Measurements from ENCODE around the gene CGB5.
"Not testable (repeated sequence)": the region's sequence is repeated elsewhere in the genome, so short reads cannot be mapped to it uniquely, and the experiment has no call there.

Gene CGB5

DNA sequence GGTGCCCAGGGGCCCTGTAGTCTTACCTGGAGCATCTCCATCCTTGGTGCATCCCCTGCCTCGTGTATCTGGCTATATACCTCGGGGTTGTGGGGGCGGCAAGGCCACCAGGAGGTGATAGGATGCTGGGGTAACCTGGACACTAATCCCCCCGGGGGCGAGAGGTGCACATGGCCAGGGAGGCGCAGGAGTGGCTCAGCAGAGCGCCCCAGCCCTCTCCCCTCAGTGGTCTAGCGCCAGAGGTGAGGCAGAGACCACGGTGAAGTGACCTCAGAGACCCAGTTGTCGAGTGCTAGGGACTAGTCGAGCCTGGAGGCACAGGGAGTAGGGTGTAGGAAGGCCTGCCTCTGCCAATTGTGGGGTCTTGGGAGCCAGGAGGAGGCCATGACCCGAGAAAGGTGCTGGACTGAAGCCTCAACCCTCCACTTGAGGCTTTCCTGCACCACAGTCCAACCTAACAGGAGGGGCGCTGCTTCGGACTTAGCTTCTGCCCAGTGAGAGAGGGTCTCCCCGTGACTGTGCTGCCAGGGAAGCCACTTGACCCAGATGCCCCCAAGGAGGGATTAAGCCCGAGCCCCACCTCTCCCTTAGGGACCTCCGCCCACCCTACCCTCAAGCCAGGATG, 26.5 kb upstream of the CGB5 start, which contains the start of gene LHB:
Gene LHB, minus strand, starts transcription at position 51 of the 625 bp plus-strand sequence. Its CDS starts 10 bp downstream, at position 41.
- Histone ChIP-seq H3K4me1 (peaks cover 10% of the 10 kb centered on the region), H3K4me3 (peak within 1 kb of the TSS; percentile 29), H3K9me3 (no peaks in the 10 kb centered on the region), H3K27me3 (ENCODE audit: low read depth) (no peaks in the 10 kb centered on the region), H3K36me3 (replicated peaks) (peaks cover 34% of the 10 kb centered on the region)
- no peak for DNase-seq (ENCODE audit: low spot score in 2 of 2)
- in situ Hi-C loops (cut with MboI; ENCODE audit: low sequenced_read_pairs) = no loop called here

DNA sequence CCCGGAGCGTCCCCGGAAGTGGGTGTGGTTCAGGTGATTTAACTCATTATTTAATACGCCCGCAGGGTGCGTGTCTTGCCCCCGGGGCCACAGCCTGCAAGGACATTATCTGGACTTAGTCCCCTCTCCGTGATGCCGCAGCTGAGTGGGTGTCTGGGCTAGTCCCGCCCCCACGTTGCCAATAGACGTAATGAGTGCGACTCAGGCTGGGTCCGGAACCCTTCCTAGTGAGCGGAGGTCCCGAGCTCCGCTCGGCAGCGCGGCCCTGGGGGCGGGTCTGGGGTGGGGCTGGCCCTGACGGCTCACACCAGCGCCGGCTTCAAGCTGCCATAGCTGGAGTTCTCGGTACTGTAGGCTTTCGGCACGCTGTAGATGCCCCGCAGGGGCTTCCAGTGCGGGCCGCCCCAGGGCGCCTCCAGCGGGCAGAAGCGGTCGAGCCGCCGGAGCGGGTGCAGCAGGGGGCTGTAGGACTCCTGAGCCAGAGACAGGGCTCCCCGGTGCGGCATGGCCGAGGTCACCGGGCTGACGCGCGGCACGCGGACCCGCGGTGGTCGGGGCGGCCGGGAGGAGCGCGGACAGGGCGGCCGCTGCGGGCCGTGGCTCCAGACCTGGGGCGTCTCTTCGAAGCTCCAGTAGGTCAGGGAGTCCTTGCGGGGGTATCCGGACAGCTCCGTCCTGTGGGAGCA, 25.8 kb upstream of the CGB5 start:
- peak; percentile 65 to 83 for DNase-seq (ENCODE audit: low spot score in 2 of 2)
- H3K4me3 ChIP-seq = peak overlapping the region; percentile 29
- in situ Hi-C loops (cut with MboI; ENCODE audit: low sequenced_read_pairs) = no loop called here

DNA sequence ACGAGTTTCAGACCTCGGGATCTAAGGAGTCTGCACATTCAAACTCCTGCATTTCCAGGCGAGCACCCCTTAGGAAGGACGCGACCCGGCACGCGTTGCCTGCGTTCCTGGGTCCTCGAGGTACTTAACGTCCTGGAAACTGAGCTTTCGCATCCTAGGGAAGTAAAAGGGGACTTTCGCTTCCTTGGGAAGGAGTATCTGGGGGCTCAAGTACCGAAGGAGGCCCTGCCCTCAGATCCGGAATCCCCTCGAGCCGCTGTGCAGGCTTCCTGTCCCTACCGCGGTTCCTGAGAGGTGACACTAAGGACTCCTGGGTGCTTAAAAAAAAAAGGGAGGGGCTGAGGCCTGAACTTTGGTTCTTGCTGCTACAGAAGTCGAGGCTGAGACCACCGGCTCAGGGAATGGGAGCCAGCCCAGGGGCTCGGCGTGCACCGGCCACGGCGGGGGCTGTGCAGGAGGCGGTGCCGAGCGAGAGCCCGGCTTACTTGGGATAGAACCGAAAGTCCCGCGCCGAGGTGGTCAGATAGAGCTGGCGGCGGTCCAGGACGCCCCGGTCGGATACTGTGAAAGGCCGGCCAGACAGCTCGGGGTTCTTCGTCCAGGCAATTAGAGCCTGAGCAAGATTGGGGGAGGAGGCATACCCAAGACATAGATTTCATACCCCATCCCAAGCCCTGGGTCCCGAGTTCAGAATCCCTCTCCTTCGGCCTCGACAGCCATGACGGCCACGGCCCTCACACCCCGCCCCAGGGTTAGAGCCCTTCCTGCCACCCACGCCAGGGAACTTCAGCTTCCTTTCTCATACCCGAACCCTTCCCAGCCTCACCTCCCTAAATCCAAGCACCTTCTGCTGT, 25.0 kb upstream of the CGB5 start:
- peak in 1 of 2 experiments; percentile 26 for DNase-seq (ENCODE audit: low spot score in 2 of 2)
- in situ Hi-C loops (cut with MboI; ENCODE audit: low sequenced_read_pairs); H3K9me3 ChIP-seq; H3K27me3 ChIP-seq (ENCODE audit: low read depth): not testable (repeated sequence)
- Histone ChIP-seq H3K4me1 (peaks cover 10% of the 10 kb centered on the region), H3K4me3 (peak overlapping the region; percentile 33), H3K36me3 (replicated peaks) (peaks cover 24% of the 10 kb centered on the region)

More for the DNA sequence above, 25.8 kb upstream of the CGB5 start:
- Histone ChIP-seq H3K36me3 (replicated peaks) (peaks cover 28% of the 10 kb centered on the region), H3K9me3 (no peaks in the 10 kb centered on the region), H3K4me1 (peaks cover 10% of the 10 kb centered on the region), H3K27me3 (ENCODE audit: low read depth) (no peaks in the 10 kb centered on the region)

DNA sequence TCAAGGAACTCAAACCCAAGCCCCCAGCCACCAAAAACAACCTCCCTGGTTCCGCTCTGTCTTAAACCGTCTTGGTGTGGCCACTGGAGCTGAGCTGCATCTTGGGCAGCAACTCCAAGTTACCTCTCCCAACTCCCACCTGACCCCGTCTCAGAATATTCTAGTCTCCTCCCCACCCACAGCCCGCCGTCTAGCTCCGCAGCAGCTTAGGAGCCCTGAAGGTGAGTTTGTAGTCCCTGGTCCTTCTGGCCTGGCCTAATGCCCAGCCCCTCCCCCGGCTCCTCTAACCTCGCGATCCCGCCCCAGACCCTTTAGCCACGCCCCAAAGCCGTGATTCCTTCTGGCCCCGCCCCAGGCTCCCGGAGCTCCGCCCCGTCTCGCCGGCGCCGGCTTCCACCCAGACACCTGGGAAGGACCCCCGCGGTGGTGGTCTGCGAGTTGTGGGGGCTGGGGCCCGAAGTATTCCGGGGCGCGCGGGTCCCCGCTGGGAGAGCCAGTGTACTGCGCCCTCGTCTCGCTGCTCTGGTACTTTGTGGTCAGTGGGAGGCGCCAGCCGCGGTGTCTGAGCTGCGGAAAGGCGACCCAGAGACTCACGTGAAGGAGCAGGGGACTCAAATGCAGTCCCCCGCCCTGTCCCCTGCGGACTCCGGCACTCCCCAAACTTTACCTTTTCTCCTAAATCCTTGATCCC, 24.3 kb upstream of the CGB5 start:
- H3K4me3 ChIP-seq = peak overlapping the region; percentile 33
- H3K27me3 ChIP-seq (ENCODE audit: low read depth) = no peaks in the 10 kb centered on the region
- H3K9me3 ChIP-seq = no peaks in the 10 kb centered on the region
- peaks cover 16% of the 10 kb centered on the region for H3K36me3 ChIP-seq (replicated peaks)
- H3K4me1 ChIP-seq = peaks cover 10% of the 10 kb centered on the region
- DNase-seq (ENCODE audit: low spot score in 2 of 2) = peak; percentile 67 to 90
- in situ Hi-C loops (cut with MboI; ENCODE audit: low sequenced_read_pairs) = no loop called here

DNA sequence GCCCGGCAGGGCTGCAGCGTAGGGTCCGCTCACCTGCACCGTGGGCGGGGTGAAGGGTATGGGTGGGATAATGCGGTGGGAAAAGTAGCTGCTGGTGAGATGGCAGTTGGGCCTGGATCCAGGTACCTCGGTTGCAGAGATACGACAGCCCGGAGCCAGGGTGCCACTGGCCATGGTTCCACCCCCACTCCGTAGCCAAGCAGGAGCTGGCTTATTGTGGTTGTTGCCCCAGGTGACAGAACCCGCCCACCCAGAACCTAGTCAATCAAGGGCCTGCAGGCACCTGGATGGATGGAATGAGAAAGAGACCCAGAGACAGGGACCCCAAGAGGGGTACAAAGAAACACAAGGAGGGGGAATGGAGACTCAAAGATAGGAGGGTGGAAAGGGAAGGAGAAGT, 23.3 kb upstream of the CGB5 start:
- in situ Hi-C loops (cut with MboI; ENCODE audit: low sequenced_read_pairs) = no loop called here
- peaks cover 10% of the 10 kb centered on the region for H3K4me1 ChIP-seq

DNA sequence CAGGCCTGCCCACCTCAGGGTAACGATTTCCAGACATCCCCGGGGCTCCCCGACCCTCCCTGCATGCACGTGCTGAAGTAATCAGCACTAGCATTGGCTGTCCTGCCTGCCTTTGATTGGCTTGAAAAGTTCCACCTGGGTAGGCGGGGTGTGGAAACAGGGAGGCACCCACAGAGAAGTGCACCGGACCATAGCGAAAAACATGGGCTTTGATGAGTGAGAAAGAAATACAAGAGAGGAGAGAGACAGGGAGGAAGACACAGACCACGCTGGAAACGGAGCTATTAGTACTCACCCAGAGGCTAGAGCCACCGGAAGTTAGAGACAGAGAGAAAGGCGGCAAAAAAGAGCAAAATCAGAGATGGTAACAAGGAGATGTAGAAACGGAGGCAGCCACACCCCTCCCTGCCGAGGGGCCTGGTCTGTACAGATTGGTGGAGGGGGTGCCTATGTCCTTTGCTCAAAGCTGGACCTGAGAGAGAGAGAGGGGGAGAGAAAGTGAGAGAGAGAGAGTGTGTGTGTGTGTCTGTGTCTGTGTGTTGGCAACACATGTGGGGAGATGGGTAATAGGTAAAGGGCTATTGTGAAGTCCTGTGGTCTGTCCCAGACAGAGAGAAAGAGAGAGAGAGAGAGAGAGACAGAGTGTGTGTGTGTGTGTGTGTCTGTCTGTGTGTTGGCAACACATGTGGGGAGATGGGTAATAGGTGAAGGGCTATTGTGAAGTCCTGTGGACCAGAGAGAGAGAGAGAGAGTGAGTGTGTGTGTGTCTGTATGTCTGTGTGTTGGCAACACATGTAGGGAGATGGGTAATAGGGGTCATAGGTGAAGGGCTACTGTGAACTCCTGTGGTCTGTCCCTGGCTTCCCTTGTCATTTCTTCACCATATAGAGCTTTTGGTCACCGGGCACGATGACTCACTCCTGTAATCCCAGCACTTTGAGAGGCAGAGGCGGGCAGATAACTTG, 22.4 kb upstream of the CGB5 start:
- H3K36me3 ChIP-seq (replicated peaks) = no peaks in the 10 kb centered on the region; the same call in 1 of the 2 replicates
- peaks cover 10% of the 10 kb centered on the region for H3K4me1 ChIP-seq
- H3K4me3 ChIP-seq = no peak overlapping the region
- H3K9me3 ChIP-seq = no peaks in the 10 kb centered on the region
- in situ Hi-C loops (cut with MboI; ENCODE audit: low sequenced_read_pairs) = no loop called here
- H3K27me3 ChIP-seq (ENCODE audit: low read depth) = no peaks in the 10 kb centered on the region
- peak in 1 of 2 experiments; percentile 23 for DNase-seq (ENCODE audit: low spot score in 2 of 2)

More for the DNA sequence above, 23.3 kb upstream of the CGB5 start:
- H3K27me3 ChIP-seq (ENCODE audit: low read depth) = no peaks in the 10 kb centered on the region
- H3K9me3 ChIP-seq = no peaks in the 10 kb centered on the region
- DNase-seq (ENCODE audit: low spot score in 2 of 2) = peak in 1 of 2 experiments; percentile 41
- H3K36me3 ChIP-seq (replicated peaks) = peaks cover 6% of the 10 kb centered on the region
- H3K4me3 ChIP-seq = no peak overlapping the region

DNA sequence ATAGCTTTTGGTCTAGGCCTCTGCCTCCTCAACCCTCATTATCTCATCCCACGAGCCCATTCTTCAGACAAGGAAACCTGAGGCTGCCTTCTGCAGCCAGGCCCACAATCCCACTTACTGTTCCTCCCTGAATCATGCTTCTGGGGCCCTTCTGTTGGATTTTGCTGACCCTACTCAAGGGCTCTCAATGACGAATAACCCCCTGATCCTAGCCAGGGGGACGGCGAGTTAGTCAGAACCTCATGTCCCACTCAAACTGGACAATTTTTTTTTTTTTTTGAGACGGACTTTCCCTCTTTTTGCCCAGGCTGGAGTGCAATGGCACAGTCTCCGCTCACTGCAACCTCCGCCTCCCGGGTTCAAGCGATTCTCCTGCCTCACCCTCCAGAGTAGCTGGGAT, 21.5 kb upstream of the CGB5 start:
- no peaks in the 10 kb centered on the region for H3K27me3 ChIP-seq (ENCODE audit: low read depth)
- peaks cover 10% of the 10 kb centered on the region for H3K4me1 ChIP-seq
- in situ Hi-C loops (cut with MboI; ENCODE audit: low sequenced_read_pairs) = no loop called here
- no peak overlapping the region for H3K4me3 ChIP-seq
- H3K36me3 ChIP-seq (replicated peaks) = no peaks in the 10 kb centered on the region
- no peak for DNase-seq (ENCODE audit: low spot score in 2 of 2)
- no peaks in the 10 kb centered on the region for H3K9me3 ChIP-seq

DNA sequence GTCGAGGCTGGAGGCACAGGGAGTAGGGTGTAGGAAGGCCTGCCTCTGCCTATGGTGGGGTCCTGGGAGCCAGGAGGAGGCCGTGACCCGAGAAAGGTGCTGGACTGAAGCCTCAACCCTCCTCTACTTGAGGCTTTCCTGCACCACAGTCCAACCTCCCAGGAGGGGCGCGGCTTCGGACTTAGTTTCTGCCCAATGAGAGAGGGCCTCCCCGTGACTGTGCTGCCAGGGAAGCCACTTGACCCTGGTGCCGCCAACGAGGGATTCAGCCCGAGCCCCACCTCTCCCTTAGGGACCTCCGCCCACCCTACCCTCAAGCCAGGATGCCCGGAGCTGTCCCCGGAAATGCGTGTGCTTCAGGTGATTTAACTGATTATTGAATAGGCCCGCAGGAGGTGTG, 19.4 kb upstream of the CGB5 start, which contains the start of gene CGB3:
Gene CGB3, minus strand, starts transcription at position 101 of the 400 bp plus-strand sequence. CDS start 362 bp downstream, outside the sequence.
- H3K36me3 ChIP-seq (replicated peaks); H3K9me3 ChIP-seq; H3K4me1 ChIP-seq; in situ Hi-C loops (cut with MboI; ENCODE audit: low sequenced_read_pairs); H3K4me3 ChIP-seq; DNase-seq (ENCODE audit: low spot score in 2 of 2); H3K27me3 ChIP-seq (ENCODE audit: low read depth): not testable (repeated sequence)

DNA sequence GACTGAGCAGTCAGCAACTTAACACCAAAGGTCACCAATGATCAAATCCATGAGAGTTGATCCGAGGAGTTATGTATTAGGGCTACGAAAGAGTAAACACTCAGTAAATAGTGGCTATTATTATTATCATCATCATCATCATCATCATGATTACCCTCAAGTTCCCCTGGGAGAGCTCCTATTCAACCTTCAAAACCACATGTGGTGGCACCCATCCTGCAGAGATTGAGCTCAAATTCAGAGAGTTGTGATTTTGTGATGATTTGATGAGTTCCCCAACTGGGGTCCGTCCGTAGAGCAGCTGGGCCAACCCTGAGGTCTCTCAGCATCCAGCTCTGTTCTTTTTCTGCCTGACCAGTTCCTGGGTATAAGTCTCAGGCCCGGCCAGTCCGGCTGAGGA, 18.6 kb upstream of the CGB5 start:
- not testable (repeated sequence) for H3K27me3 ChIP-seq (ENCODE audit: low read depth)

DNA sequence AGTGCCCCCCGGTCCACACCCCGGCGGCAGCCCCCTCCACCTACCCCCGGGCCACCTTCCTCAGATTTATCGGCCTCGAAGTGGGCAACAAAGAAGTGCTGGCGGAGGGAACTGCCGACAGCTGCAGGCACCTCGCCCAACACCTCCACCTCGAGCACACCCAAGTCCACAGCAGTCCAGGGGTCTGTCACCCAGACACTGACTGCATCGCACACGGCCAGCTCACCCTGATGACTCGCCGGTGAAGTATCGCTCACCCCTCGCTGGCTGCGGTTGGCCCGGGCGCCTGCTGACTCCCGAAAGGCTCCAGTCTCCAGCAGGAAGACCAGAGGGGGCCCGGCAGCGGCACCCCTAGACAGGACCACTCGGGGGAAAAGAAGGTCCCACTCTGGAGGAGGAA, 18.0 kb upstream of the CGB5 start:
- DNase-seq (ENCODE audit: low spot score in 2 of 2); H3K9me3 ChIP-seq; H3K27me3 ChIP-seq (ENCODE audit: low read depth); H3K4me3 ChIP-seq; in situ Hi-C loops (cut with MboI; ENCODE audit: low sequenced_read_pairs); H3K36me3 ChIP-seq (replicated peaks); H3K4me1 ChIP-seq: not testable (repeated sequence)

More for the DNA sequence above, 18.6 kb upstream of the CGB5 start:
- H3K36me3 ChIP-seq (replicated peaks); H3K4me3 ChIP-seq; DNase-seq (ENCODE audit: low spot score in 2 of 2); in situ Hi-C loops (cut with MboI; ENCODE audit: low sequenced_read_pairs); H3K4me1 ChIP-seq; H3K9me3 ChIP-seq: not testable (repeated sequence)

DNA sequence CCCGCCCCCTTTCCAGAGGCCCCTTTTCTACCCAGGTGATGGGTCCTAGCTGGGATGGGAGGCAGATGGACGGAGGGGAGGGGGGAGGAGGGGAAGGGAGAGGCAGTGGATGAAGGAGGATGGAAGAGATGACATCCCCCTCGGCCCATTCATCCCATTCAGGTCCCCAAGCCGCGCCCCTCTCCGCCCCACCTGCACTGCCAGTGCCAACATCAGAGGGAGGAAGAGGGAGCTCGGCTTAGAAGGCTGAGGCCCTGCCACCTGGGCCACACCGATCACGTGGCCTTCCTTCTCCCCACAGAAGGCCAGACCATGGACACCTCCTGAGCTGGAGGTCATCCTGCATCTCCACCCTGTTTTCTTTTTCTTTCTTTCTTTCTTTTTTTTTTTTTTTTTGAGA, 15.0 kb upstream of the CGB5 start:
- in situ Hi-C loops (cut with MboI; ENCODE audit: low sequenced_read_pairs); H3K4me3 ChIP-seq; H3K36me3 ChIP-seq (replicated peaks): not testable (repeated sequence)

DNA sequence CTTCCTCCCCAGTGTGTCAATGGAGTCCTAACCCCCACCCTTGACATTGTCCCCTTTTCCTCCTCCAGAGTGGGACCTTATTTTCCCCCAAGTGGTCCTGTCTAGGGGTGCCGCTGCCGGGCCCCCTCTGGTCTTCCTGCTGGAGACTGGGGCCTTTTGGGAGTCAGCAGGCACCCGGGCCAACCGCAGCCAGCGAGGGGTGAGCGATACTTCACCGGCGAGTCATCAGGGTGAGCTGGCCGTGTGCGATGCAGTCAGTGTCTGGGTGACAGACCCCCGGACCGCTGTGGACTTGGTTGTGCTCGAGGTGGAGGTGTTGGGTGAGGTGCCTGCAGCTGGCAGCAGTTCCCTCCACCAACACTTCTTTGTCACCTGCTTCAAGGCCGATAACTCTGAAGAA, 13.9 kb upstream of the CGB5 start:
- in situ Hi-C loops (cut with MboI; ENCODE audit: low sequenced_read_pairs); H3K36me3 ChIP-seq (replicated peaks); DNase-seq (ENCODE audit: low spot score in 2 of 2): not testable (repeated sequence)

More for the DNA sequence above, 15.0 kb upstream of the CGB5 start:
- not testable (repeated sequence) for H3K4me1 ChIP-seq; DNase-seq (ENCODE audit: low spot score in 2 of 2); H3K27me3 ChIP-seq (ENCODE audit: low read depth); H3K9me3 ChIP-seq

More for the DNA sequence above, 13.9 kb upstream of the CGB5 start:
- not testable (repeated sequence) for H3K4me1 ChIP-seq; H3K27me3 ChIP-seq (ENCODE audit: low read depth); H3K4me3 ChIP-seq; H3K9me3 ChIP-seq

Measured in HAP-1 (cell line).